Activated CD4-positive, alpha-beta T cell treated with anti-CD3 and anti-CD28 coated beads, Interleukin-2, amount 50 U/mL, for 24 hours (primary cell): ENCODE data around the gene EFCAB6.

ENCODE experiments used
- DNase-seq, 2 donors: peaks; one replicate each; pipeline ENCODE4 v3.0.0-alpha.2; 2020; ENCODE audit warnings: low read depth in 1 of 2, low spot score in 1 of 2

EFCAB6 gene, protein sequence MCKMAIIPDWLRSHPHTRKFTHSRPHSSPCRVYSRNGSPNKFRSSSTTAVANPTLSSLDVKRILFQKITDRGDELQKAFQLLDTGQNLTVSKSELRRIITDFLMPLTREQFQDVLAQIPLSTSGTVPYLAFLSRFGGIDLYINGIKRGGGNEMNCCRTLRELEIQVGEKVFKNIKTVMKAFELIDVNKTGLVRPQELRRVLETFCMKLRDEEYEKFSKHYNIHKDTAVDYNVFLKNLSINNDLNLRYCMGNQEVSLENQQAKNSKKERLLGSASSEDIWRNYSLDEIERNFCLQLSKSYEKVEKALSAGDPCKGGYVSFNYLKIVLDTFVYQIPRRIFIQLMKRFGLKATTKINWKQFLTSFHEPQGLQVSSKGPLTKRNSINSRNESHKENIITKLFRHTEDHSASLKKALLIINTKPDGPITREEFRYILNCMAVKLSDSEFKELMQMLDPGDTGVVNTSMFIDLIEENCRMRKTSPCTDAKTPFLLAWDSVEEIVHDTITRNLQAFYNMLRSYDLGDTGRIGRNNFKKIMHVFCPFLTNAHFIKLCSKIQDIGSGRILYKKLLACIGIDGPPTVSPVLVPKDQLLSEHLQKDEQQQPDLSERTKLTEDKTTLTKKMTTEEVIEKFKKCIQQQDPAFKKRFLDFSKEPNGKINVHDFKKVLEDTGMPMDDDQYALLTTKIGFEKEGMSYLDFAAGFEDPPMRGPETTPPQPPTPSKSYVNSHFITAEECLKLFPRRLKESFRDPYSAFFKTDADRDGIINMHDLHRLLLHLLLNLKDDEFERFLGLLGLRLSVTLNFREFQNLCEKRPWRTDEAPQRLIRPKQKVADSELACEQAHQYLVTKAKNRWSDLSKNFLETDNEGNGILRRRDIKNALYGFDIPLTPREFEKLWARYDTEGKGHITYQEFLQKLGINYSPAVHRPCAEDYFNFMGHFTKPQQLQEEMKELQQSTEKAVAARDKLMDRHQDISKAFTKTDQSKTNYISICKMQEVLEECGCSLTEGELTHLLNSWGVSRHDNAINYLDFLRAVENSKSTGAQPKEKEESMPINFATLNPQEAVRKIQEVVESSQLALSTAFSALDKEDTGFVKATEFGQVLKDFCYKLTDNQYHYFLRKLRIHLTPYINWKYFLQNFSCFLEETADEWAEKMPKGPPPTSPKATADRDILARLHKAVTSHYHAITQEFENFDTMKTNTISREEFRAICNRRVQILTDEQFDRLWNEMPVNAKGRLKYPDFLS (N-terminal part only)

DNA sequence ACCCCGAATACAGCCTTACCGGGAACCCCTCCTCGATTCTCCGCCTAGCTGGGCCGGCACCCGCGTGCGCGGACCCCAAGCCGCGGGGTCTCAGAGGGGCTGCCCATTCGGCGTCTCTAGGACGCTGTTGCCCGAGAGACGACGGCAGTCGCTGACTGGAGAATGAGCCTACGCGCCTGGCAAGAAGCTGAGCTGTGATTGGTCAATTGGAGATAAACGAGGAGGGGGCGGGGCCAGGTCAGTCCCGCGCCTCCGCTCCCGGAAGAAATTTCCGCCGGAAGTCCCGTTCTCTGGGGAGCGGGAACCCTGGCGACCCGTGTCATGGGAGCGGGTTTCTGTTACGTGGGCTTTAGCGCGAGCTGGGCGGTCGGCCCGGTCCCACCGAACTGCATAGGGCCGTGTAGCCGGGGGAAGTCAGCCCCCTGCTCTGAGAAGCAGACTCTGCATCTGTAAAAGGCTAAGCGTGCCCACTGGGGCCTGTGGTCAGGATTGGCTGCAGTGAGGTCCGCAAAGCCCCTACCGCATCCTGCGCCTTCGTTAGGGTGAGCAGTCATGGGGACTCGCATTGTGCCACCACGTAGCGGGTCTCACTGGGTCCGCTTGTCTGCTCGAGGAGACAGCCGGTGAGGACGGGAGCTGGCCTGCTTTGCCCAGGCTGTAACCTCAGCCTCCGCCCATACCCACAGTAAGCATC, at the start of gene EFCAB6:
EFCAB6 (minus strand) TSS at position 157 of the 694 bp plus-strand sequence. CDS start 29,987 bp downstream, outside the sequence.
- peak; percentile 80 to 93 for DNase-seq

DNA sequence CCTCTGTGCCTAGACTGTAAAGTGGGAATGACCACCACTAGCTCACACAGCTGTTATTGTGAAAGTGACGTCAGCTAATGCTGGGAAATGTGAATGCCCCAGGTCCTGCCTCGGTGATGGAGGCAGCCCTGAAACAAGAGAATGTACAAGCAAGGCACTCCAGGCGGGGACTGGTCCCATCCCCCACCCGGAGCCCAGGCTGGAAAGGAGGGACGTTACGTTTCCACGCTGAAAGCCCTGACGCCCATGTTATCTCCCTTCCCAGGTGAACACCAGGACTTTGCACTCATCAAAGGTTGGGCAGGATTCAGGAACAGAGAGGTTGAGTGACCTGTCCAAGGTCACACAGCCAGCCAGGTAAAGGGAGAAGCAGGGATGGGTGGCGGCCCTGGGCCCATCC, 49.4 kb upstream of the EFCAB6 start:
- no peak for DNase-seq

DNA sequence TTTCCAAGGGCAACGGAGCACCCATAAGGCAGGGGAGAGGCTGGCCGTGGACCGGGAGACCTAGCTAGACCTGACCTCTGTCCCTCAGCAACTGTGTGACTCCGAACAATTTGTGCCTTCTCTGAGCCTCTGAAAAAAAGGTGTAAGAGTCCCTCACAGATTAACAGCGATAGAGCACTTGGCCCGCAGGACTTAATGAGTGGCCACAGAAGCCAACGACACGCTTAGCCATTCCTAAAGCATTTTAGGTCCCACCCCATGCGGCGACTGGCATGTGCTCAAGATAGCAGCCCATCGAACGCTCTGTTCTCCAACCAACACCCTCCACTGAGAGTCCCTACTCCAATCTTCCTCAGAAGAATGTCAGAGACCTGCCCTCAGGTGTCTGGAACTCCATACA, 48.7 kb upstream of the EFCAB6 start:
- no peak for DNase-seq

DNA sequence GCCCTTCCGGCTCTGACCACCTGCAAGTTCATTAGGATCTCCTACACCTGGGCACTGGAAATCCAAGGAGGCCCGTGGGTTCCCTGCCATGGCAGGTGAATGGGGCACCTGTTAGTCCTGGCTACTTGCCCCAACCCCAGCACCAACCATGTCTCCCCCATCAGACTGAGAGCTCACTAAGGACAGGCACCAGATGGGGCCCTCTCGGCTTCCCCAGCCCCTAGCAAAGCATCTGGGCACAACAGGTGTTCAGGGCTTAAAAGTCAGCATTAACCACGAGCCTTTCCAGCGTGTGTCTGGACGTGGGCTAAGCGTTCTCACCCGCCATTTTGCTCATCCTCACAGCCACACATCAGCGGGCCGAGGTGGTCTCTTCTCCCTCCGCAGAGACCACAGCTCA, 48.0 kb upstream of the EFCAB6 start:
- no peak for DNase-seq

DNA sequence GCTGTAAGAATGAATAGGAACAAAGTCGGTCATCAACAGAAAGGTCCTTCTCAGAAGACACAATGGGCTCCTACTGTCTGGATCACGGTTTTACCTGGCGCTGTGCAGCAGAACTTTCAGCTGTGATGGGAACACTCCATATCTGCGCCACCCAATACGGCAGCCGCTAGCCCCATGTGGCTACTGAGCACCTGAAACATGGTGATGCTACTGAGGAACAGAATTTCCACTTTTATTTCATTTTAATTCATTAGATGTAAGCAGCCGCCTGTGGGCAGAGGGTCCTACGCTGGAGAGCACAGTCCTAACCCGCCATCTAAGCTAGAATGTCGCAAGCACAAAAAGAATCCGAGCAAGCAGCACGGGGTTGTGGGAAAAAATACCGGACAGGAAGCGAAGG, 47.5 kb upstream of the EFCAB6 start:
- DNase-seq = no peak

DNA sequence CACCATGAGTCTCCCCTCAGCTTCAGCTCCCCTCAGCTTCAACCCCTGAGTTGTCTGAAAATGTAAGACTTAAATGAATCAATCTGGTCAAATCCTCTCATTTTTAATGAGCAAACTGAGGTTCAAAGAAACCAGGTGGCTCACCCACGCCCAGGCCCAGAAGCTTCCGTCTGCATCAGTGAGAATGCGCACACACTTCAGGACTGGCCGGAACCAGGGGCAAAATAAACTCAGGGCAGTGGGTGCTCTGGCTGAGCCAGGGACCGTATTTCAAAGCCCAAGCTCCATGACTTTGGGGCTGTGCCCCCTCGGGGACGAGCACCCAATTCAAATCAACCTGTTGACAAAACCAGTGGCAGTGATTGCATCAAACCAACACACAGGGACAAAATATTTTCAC, 47.1 kb upstream of the EFCAB6 start:
- no peak for DNase-seq

DNA sequence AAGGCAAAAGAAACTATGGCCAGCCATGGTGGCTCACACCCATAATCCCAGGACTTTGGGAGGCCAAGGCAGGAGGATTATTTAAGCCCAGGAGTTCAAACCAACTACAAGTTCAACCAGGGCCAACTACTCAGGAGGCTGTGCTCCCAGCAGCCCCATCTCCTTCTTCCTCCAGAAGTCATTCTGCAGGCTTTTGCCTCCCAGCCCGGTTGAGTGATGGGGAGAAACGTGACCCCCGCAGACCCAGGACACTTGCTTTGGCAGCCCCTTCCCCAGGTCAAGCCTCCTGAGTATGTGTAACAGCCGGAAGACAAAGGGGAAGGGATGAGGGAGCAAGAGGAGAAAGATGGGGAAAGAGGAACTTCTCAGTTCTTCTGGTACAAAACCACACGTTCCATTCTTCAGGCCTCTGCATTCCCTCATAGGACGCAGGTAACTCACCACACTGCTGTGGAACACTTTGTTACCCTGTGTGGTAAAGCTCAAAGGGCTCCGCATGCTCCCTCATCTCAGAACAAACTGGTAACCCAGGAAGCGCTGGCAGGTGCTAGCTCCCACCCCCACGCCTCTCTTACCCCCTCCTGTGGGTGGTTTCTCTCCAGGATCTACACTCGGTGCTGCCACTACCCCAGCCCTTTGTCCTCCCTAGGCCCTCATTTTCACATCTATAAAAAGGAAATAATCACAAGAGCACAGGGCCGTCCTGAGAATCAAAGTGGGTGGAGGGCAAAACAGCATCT, 46.2 kb upstream of the EFCAB6 start:
- no peak for DNase-seq

DNA sequence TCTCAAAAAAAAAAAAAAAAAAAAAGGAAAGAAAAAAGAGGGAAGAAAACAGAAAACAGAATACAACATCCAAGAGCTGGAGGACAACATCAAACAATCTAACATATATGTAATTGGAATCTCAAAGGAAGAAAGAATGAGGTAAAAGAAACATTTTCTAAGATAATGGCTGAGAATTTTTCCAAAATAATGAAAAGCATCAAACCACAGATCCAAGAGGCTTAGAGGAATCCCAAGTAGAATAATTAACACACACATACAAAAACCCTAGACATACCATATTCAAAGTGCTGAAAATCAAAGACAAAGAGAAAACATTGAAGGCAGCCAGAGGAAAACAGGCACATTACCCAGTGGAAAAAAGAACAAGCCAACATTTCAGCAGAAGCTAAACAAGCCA, 45.3 kb upstream of the EFCAB6 start:
- no peak for DNase-seq

DNA sequence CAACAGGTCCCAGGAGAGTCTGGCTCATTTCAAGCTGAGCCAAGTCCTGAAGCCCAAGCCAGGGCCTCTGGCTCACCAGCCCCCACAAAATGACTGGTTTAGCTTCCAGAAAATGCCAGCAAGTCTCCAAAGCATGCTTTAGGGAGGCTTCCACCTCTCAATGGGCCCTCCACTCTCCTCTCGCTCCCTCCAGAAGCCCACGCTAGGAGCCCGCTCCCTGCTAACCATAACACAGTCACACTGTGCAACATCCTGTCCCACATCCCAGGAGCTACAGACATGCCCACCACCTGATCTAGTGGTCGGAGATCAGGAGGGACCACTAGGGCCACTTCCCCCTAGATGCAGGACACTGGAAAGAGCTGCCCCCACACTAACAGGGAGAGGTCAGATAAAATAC, 43.3 kb upstream of the EFCAB6 start:
- no peak for DNase-seq

DNA sequence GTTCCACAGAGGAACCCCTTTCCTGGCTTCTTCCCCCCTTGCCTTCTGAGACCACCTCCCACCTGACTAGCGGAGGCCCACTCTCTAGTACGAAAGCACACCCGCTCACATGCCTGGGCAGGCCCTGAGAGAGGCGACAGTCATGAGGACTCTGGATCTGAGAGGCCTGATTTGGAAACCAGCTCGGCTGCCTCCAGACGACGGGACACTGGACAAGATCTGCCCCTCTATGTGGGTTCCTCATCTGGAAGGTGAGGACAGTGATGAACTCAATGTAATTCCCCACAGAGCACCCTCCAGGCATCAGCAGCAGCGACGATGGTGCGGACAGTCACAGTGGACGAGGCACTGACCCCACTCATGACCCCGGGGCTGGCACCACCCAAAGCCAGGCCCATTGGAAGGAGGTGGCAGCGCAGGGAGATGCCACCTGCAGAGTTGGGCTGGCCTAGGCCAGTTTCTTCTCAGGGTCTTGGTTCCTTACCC, 42.7 kb upstream of the EFCAB6 start:
- no peak for DNase-seq

DNA sequence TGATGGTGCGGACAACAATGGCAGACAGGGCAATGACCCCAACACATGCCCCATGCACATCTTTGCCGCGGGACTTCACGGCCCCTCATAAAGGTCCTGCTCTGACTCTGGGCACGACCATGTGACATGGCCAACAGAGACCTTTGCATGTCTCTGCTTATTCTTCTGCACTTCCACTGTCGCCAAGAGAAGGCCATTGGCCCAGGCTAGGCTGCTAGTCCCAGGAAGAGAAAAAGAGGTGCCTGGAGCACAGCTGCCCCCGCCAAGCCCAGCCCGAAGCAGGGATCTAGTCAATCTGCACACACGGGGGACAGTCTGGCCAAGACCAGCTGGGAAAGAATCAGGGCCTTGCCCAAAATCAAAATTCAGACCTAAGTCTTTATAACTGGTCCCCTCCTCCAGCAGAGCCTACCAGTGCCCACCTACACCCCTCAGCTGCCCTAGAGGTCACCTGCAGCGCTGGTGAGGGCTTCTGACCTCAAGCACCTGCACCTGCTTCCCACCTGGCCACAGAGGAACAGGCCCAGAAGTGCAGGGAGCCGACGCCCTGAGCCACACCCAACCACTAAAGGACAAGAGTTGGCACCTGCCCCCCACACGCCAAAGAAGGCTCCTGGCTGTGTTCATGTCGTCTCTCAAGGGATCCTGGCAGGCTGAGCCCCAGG, 42.1 kb upstream of the EFCAB6 start:
- no peak for DNase-seq

DNA sequence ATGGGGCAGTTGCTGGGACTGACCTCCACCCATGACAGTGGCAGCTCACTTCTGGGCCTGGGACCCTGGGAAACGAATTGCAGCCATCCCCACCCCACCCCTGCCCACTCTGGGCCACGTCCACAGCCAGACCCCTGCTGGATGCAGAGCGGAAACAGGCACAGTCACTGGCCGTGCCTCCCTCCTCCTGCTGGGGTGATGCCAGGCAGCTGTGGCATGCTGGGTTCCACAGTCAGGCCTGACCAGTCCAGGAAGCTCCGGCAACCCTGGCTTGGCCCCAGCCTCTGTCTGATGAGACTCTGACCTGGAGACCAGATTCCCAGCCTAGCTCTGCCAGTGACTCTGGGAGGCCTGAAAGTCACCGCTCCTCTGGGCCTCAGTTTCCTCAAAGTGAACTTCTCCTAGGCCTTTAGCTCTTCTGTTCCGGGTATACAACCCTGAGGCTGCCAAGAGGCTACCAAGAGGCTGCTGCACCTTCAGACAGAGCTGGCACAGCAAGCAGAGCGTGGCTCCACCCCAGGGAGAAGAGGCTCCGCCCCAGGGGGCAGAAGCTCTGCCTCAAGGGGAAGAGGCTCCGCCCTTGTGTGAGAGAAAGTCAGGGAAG, 41.3 kb upstream of the EFCAB6 start:
- DNase-seq = no peak

DNA sequence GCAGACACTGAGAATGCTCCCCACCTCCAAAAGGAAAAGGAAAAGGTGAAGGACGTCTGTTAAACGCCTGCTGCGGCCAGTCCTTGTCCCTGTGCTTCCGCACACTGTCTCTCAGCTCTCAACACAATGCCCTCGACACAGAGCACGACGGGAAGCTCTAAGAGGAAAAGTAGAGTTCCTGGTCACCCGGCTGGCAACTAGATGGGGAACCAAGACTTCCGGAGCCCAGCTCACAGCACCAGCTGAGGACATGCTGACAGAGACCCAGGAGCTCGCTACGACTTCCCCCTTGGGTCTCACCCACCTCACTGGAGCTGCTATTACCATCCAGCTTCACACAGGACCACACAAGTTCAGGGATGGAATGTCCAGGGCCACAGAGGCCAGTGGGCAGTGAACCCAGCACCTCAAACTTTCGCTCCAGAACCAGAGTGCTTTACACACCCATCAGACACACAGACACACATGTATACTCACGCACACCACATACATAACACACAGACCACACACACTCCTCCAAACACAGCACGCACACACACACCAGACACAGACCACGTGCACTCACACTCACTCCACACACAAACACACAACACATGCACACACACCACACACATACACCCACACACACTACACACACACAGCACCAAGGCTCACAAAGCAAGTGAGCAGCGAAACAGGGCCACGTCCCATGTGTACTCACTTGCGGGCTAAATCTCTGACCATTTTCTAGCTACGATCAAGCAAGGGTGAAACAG, 40.6 kb upstream of the EFCAB6 start:
- DNase-seq = no peak

DNA sequence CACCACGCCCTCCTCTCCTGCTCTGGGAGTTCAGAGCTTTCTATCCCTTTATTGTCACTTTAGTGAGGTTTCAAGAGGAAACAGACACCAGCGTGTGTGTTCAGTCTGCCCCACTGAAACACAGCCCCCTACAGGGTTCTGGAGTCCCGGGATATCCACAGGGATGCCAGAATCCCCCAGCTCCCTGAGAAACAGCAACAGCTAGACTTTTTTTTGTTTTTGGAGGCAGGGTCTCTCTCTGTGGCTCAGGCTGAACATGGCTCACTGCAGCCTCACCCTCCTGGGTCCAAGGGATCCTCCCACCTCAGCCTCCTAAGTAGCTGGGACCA, 39.8 kb upstream of the EFCAB6 start:
- no peak for DNase-seq

DNA sequence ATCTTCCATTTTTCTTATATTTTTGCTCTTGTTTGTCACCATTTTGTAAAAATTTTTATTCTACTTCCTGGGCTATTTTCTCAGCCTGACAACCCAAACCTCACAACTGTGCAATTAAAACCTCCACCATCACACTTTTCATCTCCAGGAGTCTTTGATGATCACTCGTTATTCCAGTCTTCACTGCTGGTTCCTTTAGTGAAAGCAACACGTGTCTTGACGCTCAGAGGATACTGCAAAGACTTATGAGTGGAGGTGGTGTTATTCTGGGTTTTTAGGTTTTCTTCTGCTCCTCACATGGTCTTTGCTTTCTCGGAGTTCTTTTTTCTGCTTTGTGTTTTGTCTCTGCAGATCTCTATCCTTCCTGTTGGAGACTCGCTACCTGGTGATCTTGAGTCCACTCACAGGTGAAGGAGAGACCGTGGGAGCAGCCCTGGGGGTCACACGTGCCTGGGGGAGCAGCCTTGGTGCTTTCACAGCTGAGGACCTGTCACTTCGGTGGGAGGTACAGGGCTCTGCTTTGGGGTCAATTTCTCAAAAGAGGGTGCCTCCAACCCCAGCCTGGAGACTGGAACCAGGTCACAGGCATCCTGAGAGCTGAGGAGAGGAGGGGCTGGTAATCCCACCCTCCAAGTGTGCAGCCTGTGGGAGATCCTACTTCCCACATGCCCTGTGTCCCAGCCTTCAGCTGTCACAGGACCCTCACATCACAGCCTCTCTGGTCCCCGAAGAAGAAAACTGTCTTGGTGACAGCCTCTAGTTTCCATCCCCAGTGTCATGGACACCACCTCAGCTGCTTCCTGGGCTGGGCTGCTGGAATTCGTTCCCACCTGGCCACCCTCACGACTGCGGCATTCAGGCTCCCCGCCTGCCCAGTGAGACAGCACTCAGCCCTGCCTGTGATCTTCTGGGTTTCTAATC, 39.2 kb upstream of the EFCAB6 start:
- no peak for DNase-seq

DNA sequence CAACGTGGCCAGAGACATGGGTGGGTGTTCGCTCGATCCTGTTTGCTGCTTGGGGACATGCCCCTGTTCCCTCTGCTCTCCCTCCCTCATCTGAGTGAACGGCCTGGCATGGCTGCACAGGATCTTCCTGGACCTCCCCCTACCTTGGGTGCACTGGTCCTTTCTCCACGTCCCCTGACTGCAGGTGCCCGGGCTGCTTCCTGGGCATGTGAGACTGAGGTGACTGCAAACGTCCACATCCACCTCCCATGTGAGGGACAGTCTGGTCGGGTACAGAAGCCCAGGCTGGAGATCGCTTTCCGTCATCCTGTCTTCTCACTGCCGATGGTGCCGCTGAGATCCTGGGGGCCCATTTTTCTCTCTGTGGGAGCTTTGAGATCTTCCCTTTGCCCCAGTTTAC, 38.4 kb upstream of the EFCAB6 start:
- no peak for DNase-seq

DNA sequence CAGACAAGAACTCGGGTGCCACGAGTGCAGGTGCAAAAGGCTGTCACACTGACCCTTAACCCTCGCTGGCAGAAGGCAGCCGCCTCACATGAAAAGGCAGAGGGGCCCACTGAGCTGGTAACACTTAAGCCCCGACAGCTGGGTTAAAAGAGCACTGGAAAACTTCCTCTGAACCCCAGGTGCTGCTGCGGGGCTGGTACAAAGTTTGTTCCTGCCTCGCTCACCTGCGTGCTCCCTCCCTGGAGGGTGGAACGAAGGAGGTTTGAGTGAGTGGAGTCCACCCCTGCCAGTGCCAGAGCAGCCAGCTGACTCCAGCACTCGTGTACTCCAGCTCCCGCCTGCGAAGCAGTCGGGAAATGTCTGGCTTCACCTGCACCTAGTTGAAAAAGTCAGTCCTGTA, 37.6 kb upstream of the EFCAB6 start:
- no peak for DNase-seq
